Naive thymus-derived CD4-positive, alpha-beta T cell (primary cell): Measurements from ENCODE around the gene OXSR1. TPM values are rescaled to one million over a fixed set of nuclear protein-coding genes. Genes with fewer than 3 reads are reported as not detected.

ENCODE experiments used
- ATAC-seq: fragments of 150-1000 bp; cut with Tn5 transposase; 2 replicates; pipeline ENCODE4 v1.10.0; 2021; ENCODE audit warnings: mild to moderate bottlenecking, moderate library complexity
- CTCF ChIA-PET: fragments of 350-600 bp; sonication (Branson Sonifier 250); formaldehyde crosslinking; loops from one replicate; lab custom pipeline; 2021; ENCODE audit warnings: antibody characterized with exemption; lab: Charles Lee
- POLR2A ChIA-PET: fragments of 350-600 bp; sonication (Branson Sonifier 250); formaldehyde crosslinking; loops from one replicate; lab custom pipeline; 2021; ENCODE audit warnings: antibody characterized with exemption, inconsistent platforms; lab: Charles Lee
- DNase-seq, 9 donors: peaks; one replicate each; pipeline versions ENCODE4 v3.0.0 to v3.0.0-alpha.2; 2020 to 2022; ENCODE audit warnings: mixed read lengths in 1 of 9
- H3K27ac ChIP-seq: one replicate; pipeline ENCODE4 v1.7.0; 2013; ENCODE audit warnings: mild to moderate bottlenecking, low read depth, low read length, moderate library complexity
- H3K27me3 ChIP-seq, 2 donors: one replicate each; pipeline ENCODE4 v1.7.0; 2013; ENCODE audit warnings: low read length in 2 of 2, mild to moderate bottlenecking in 2 of 2, moderate library complexity in 2 of 2; ENCODE audit not compliant: control insufficient read depth in 2 of 2, insufficient read depth in 2 of 2
- H3K36me3 ChIP-seq, 3 experiments: 1 replicate in 2 of 3; 2 replicates in 1 of 3; pipeline ENCODE4 v1.7.0; 2013; ENCODE audit warnings: low read length in 3 of 3, mild to moderate bottlenecking in 3 of 3, moderate library complexity in 1 of 3; ENCODE audit not compliant: insufficient read depth in 3 of 3, control insufficient read depth in 2 of 3
- H3K4me1 ChIP-seq, 2 donors: one replicate each; pipeline ENCODE4 v1.7.0; 2013; ENCODE audit warnings: low read length in 2 of 2, mild to moderate bottlenecking in 2 of 2, moderate library complexity in 1 of 2; ENCODE audit not compliant: control insufficient read depth in 2 of 2, insufficient read depth in 2 of 2
- H3K4me3 ChIP-seq: 2 replicates; pipeline ENCODE4 v1.7.0; 2013; ENCODE audit warnings: mild to moderate bottlenecking, low read length
- H3K9me3 ChIP-seq, 3 experiments: 1 replicate in 2 of 3; 2 replicates in 1 of 3; pipeline ENCODE4 v1.7.0; 2013; ENCODE audit warnings: low read length in 3 of 3; ENCODE audit not compliant: control insufficient read depth in 2 of 3
- H3K27ac Mint-ChIP-seq, 9 donors: one replicate each; pipeline ENCODE4 v1.8.0; 2020 to 2022; ENCODE audit warnings: mixed read lengths in 9 of 9, mild to moderate bottlenecking in 8 of 9, moderate library complexity in 5 of 9, inconsistent platforms in 2 of 9
- H3K27me3 Mint-ChIP-seq, 5 donors: one replicate each; pipeline ENCODE4 v1.8.0; 2021 to 2022; ENCODE audit warnings: mixed read lengths in 5 of 5, mild to moderate bottlenecking in 1 of 5
- H3K36me3 Mint-ChIP-seq, 5 donors: one replicate each; pipeline ENCODE4 v1.8.0; 2020 to 2022; ENCODE audit warnings: mixed read lengths in 5 of 5, mild to moderate bottlenecking in 3 of 5, inconsistent platforms in 1 of 5
- H3K4me1 Mint-ChIP-seq, 7 donors: one replicate each; pipeline ENCODE4 v1.8.0; 2020 to 2022; ENCODE audit warnings: mixed read lengths in 7 of 7, mild to moderate bottlenecking in 3 of 7, inconsistent platforms in 1 of 7
- H3K4me3 Mint-ChIP-seq, 10 donors: one replicate each; pipeline ENCODE4 v1.8.0; 2020 to 2022; ENCODE audit warnings: mild to moderate bottlenecking in 10 of 10, mixed read lengths in 10 of 10, moderate library complexity in 6 of 10, inconsistent platforms in 2 of 10
- H3K9me3 Mint-ChIP-seq, 11 donors: one replicate each; pipeline ENCODE4 v1.8.0; 2020 to 2022; ENCODE audit warnings: mixed read lengths in 11 of 11, mild to moderate bottlenecking in 4 of 11, inconsistent platforms in 1 of 11, moderate library complexity in 1 of 11
- intact Hi-C, 2 donors: fragments of 100-400 bp; cut with micrococcal nuclease; formaldehyde crosslinking; loops; one replicate each; pipeline ENCODE4 v1.15.1; 2023
- polyA plus RNA-seq, 2 donors: library from polyadenylated mRNA; unstranded; fragments of 300-500 nt; fragmentation: Illumina TruSeq; gene quantifications; one replicate each; pipeline ENCODE4 v1.2.3, GENCODE V29; 2021
- total RNA-seq, 6 experiments: library from RNA in 5 of 6; stranded (reverse) in 5 of 6; gene quantifications; 1 replicate in 5 of 6; 2 replicates in 1 of 6; pipeline ENCODE4 v1.2.3 and lab custom pipeline; 2021 to 2026

OXSR1 gene
- total and polyA plus RNA-seq, 7 experiments from 2014 or later, result 12.3 to 59.7 (median 35.9) TPM

DNA sequence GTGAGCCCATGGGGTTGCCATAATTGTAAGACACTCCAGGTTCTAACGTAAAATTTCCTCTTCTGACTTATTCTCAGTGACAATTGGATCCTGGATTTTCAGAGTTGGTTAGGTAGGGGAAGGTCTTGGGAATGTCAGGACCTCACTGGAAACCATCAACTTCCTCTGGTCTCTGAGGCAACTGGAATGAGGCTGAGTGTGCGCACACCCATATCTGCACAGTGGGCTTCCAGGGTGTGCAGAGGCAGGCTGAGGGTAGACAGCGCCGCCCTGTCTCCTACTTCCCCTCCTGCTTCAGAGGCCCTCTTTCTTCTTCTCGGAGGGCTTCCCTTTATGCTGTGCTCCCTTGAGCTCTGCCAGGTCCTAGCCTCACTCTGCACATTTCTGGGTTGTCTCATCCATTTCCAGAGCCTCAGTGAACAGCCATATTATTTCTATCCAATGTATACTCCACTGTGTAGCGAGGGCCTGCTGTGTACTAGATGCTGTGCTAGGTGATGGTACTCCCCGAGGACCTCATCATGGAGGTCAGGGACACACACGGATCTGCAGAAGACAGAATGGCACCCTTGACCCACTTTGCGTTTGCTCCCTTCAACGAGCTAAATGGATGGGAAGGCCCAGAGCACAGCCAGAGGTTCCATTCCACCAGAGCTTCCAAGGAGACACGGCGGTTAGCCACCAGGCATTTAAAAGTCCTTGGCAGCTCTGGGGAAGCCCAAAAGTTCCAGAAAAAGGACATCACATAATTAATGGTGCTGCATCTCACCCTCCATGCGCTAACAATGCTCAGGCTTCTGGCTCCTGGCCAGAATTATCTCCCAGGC is 46.7 kb upstream of the OXSR1 start:
- Histone ChIP-seq H3K36me3 (peaks cover 0 to 39% (median 0%) of the 10 kb centered on the region in 3 experiments), H3K4me3 (no peak overlapping the region), H3K27me3 (no peaks in the 10 kb centered on the region), H3K27ac (no peak overlapping the region), H3K4me1 (no peaks in the 10 kb centered on the region), H3K9me3 (no peaks in the 10 kb centered on the region)
- ChIA-PET POLR2A (interaction anchor here (1.0 to 1.4 kb wide), 2 partner anchors 18 to 47 kb away, joined by 3 to 4 read pairs; partner anchors contain the start of genes ACAA1 and OXSR1), CTCF (interaction anchor here (0.6 to 2.6 kb wide), 12 partner anchors 18 to 363 kb away, joined by 3 to 10 read pairs (median 4); partner anchors contain the start of genes ACAA1 and XYLB)
- intact Hi-C loops, result loop anchor here (1.0 to 5.0 kb wide), 12 partner anchors 18 to 534 kb away; partner anchors contain the start of genes XYLB (in 2 of the 2) and OXSR1 (in 1 of the 2)
- ATAC-seq (no peak), DNase-seq (no peak)
- Mint-ChIP-seq H3K27ac (peak overlapping the region in 5 of 9 donors; percentile 22 to 62 (median 52)), H3K9me3 (peaks cover 0 to 3% (median 0%) of the 10 kb centered on the region in 11 donors), H3K36me3 (peaks cover 0 to 12% (median 7%) of the 10 kb centered on the region in 5 donors), H3K4me3 (no peak overlapping the region), H3K4me1 (peaks cover 4 to 15% (median 7%) of the 10 kb centered on the region in 7 donors), H3K27me3 (no peaks in the 10 kb centered on the region)

DNA sequence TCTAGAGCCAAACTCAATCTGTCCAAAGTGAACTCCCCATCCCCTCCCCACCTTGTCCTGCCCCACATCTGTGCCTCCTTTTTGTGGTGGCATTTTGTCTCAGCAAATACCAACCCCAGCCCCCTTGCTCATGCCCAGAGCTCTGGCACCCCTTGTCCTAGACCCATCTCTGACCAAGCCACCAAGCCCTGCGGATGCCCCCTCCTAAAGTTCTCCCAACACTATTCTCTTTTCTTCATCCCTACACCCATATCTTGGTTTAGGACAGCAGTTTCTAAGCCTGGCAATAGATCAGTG is 46.1 kb upstream of the OXSR1 start:
- H3K9me3 ChIP-seq, result no peaks in the 10 kb centered on the region
- Mint-ChIP-seq H3K27ac (peak overlapping the region in 4 of 9 donors; percentile 42 to 72 (median 56)), H3K9me3 (no peaks in the 10 kb centered on the region), H3K27me3 (no peaks in the 10 kb centered on the region), H3K36me3 (peaks cover 0 to 12% (median 7%) of the 10 kb centered on the region in 5 donors), H3K4me1 (peaks cover 4 to 15% (median 7%) of the 10 kb centered on the region in 7 donors), H3K4me3 (no peak overlapping the region)
- H3K4me3 ChIP-seq, result no peak overlapping the region
- peaks cover 0 to 42% (median 0%) of the 10 kb centered on the region in 3 experiments for H3K36me3 ChIP-seq
- no peak for DNase-seq
- no peaks in the 10 kb centered on the region for H3K27me3 ChIP-seq
- intact Hi-C loops, result loop anchor here (2.0 to 5.0 kb wide), 5 partner anchors 93 to 533 kb away; partner anchors contain the start of gene XYLB (in 2 of the 2)
- ATAC-seq, result no peak
- H3K4me1 ChIP-seq, result no peaks in the 10 kb centered on the region
- no peak overlapping the region for H3K27ac ChIP-seq
- POLR2A ChIA-PET, result interaction anchor here (1.0 kb wide), 1 partner anchor 46 kb away, joined by 3 read pairs; the partner anchor contains the start of gene OXSR1
- CTCF ChIA-PET, result interaction anchor here (1.2 to 2.6 kb wide), 4 partner anchors 18 to 361 kb away, joined by 3 to 10 read pairs (median 4); partner anchors contain the start of gene ACAA1

DNA sequence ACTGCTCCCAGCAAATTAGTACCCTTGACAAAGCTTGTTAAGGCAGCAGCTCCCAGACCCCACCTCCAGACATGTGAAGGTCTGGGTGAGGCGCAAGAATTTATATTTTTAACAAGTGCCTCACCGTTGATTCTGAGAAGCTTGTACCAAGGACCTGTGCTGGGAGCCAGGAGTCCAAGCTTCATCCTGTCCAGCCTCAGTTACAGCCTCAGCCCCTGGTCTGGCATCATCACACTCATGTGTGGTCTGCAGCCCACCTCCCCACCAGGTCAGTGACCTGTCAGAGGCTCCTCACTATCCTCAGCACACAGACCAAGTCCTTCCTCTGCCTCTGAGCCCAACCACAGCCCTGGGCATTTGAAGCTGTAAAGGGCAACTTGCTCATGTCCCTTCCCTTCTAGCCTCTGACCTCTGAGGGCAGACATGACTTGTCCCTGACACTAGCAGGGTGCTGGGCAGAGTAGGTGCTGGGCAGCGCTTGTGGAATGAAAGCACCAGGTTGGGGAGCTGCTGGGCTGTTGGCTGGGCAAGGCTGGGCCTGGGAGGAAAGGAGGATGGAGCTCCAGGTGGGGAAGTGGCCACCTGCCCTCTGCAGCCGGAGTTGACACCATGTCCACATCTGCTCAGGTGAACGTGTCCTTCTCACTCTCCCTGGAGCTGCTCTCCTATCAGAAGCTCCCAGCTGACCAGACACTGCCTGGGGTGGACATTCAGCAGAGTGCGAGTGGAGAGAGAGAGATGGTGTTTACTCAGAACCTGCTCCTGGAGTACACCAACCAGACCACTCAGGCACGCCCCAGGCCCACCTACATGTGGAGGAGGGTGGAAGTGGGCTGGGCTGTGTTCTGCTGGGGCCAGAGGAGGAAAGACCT is 45.3 kb upstream of the OXSR1 start:
- CTCF ChIA-PET, result interaction anchor here (1.3 to 2.6 kb wide), 2 partner anchors 59 to 360 kb away, joined by 3 to 10 read pairs; no protein-coding TSS in a partner anchor
- peaks cover 4 to 20% (median 9%) of the 10 kb centered on the region in 7 donors for H3K4me1 Mint-ChIP-seq
- H3K36me3 Mint-ChIP-seq, result peaks cover 0 to 16% (median 11%) of the 10 kb centered on the region in 5 donors
- Histone ChIP-seq H3K4me3 (no peak overlapping the region), H3K27ac (no peak overlapping the region), H3K9me3 (no peaks in the 10 kb centered on the region), H3K4me1 (no peaks in the 10 kb centered on the region), H3K36me3 (peaks cover 0 to 50% (median 7%) of the 10 kb centered on the region in 3 experiments), H3K27me3 (no peaks in the 10 kb centered on the region)
- H3K27ac Mint-ChIP-seq, result peak overlapping the region in 5 of 9 donors; percentile 14 to 90 (median 61)
- DNase-seq, result no peak
- H3K27me3 Mint-ChIP-seq, result no peaks in the 10 kb centered on the region
- ATAC-seq, result no peak
- POLR2A ChIA-PET, result no interaction called here
- no peak overlapping the region for H3K4me3 Mint-ChIP-seq
- no peaks in the 10 kb centered on the region for H3K9me3 Mint-ChIP-seq
- intact Hi-C loops, result loop anchor here (2.0 to 5.0 kb wide), 5 partner anchors 92 to 532 kb away; partner anchors contain the start of gene XYLB (in 2 of the 2)

DNA sequence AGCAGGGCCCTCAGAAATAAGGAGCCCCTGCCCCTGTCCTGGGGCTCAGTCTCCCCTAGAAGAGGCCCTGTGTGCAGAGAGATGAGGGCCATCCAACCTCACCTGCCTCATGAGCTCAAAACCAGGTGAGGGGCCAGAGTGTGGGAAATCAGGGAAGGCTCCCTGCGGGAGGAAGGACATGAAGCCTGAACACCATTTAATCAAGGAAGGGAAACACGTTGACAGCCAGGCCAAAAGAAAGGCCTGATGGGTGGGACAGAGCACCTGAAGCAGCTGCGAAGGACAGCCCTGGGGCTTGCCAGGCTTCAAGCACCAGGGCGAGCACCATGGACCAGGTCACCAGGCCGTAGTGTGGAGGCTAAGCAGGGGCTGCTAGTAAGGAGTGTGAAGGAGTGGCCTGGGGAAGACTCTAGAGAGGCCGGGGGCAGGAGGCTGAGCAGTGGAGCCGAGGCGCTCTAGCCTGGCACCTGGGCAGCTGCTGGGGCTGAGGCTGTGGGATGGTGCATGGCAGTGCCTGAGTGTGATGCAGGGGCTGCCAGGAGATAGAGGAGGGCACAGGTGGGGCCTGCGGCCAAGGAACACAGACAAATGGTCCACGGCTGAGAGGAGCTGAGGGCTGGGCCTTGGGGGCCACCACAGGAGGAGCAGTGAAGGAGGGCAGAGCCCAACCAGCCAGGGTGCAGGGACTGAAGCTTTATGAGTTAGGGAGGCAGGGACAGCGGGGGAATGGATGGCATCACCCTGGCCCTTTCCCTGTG is 44.5 kb upstream of the OXSR1 start:
- Mint-ChIP-seq H3K36me3 (peaks cover 0 to 24% (median 12%) of the 10 kb centered on the region in 5 donors), H3K27ac (peak overlapping the region in 2 of 9 donors; percentile 29 to 32), H3K4me3 (no peak overlapping the region), H3K27me3 (no peaks in the 10 kb centered on the region), H3K4me1 (peaks cover 4 to 20% (median 10%) of the 10 kb centered on the region in 7 donors), H3K9me3 (no peaks in the 10 kb centered on the region)
- POLR2A ChIA-PET, result no interaction called here
- DNase-seq, result no peak
- H3K4me1 ChIP-seq, result no peaks in the 10 kb centered on the region
- intact Hi-C loops, result no loop called here
- no peaks in the 10 kb centered on the region for H3K9me3 ChIP-seq
- CTCF ChIA-PET, result interaction anchor here (2.6 kb wide), 1 partner anchor 359 kb away, joined by 10 read pairs; no protein-coding TSS in a partner anchor
- no peak overlapping the region for H3K4me3 ChIP-seq
- H3K27ac ChIP-seq, result no peak overlapping the region
- no peaks in the 10 kb centered on the region for H3K27me3 ChIP-seq
- peaks cover 3 to 58% (median 7%) of the 10 kb centered on the region in 3 experiments for H3K36me3 ChIP-seq
- no peak for ATAC-seq

DNA sequence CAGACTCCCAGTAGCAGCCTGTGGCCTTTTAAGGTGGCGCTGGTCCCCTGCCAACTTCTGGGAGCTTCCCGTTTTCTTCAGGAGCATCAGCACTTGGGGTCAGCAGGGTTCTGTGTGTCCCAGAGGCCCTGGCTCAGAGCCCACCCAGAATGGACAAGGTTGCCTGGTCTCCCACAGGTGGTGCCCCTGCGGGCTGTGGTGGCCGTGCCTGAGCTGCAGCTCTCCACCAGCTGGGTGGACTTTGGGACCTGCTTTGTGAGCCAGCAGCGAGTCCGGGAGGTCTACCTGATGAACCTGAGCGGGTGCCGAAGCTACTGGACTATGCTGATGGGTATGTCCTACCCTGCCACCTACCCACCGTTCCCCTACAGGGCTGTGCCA is 43.9 kb upstream of the OXSR1 start:
- Histone ChIP-seq H3K27me3 (no peaks in the 10 kb centered on the region), H3K4me1 (no peaks in the 10 kb centered on the region), H3K36me3 (peaks cover 7 to 64% (median 9%) of the 10 kb centered on the region in 3 experiments), H3K9me3 (no peaks in the 10 kb centered on the region), H3K4me3 (no peak overlapping the region), H3K27ac (no peak overlapping the region)
- no peak for DNase-seq
- intact Hi-C loops, result no loop called here
- Mint-ChIP-seq H3K27me3 (no peaks in the 10 kb centered on the region), H3K9me3 (no peaks in the 10 kb centered on the region), H3K4me1 (peaks cover 4 to 20% (median 9%) of the 10 kb centered on the region in 7 donors), H3K27ac (no peak overlapping the region), H3K4me3 (no peak overlapping the region), H3K36me3 (peaks cover 0 to 25% (median 12%) of the 10 kb centered on the region in 5 donors)
- ATAC-seq, result no peak
- ChIA-PET POLR2A (no interaction called here), CTCF (no interaction called here)
